Motor neuron (in vitro differentiated cells): Measurements from ENCODE around the gene VSTM2B. TPM values are rescaled to one million over a fixed set of nuclear protein-coding genes. Genes with fewer than 3 reads are reported as not detected.

Source experiments
- ATAC-seq, 8 experiments: fragments of 200-7000 bp; cut with Tn5 transposase; replicated peaks in 6 of 8; 2 replicates each; pipeline ENCODE4 v1.8.0; 2021; ENCODE audit warnings: mild to moderate bottlenecking in 8 of 8, moderate library complexity in 8 of 8
- H3K27ac ChIP-seq, 2 donors: fragments of 250-450 bp; sonication (Bioruptor Pico); 2 replicates each; pipeline ENCODE4 v1.9.0; 2021; ENCODE audit warnings: antibody characterized with exemption in 2 of 2, mild to moderate bottlenecking in 2 of 2, moderate library complexity in 1 of 2
- H3K4me1 ChIP-seq, 2 donors: fragments of 250-450 bp; sonication (Bioruptor Pico); replicated peaks in 1 of 2; 2 replicates each; pipeline ENCODE4 v1.6.1; 2021; ENCODE audit warnings: antibody characterized with exemption in 2 of 2, mild to moderate bottlenecking in 2 of 2, moderate library complexity in 1 of 2
- H3K4me3 ChIP-seq, 5 donors: fragments of 250-450 bp; sonication (Bioruptor Pico); 2 replicates each; pipeline ENCODE4 v1.9.0; 2021; ENCODE audit warnings: antibody characterized with exemption in 5 of 5, mild to moderate bottlenecking in 5 of 5, moderate library complexity in 4 of 5
- WGBS, 10 experiments: fragments of 450-650 bp; shearing (Covaris generic); methylation state at CpG; one replicate each; pipeline ENCODE4 v1.0.0; 2022; 5-methylcytosine and 5-hydroxymethylcytosine counted together
- in situ Hi-C, 9 experiments: fragments of 400-800 bp; cut with MboI; loops; one replicate each; pipeline ENCODE4 v1.15.0; 2021; ENCODE audit warnings: low sequenced_read_pairs in 9 of 9, low pct_unique_long_range_greater_than_20kb in 2 of 9; ENCODE audit not compliant: unreplicated experiment in 9 of 9
- total RNA-seq, 8 experiments: library from RNA; unstranded; fragments of 300-600 nt; gene quantifications; 2 replicates each; pipeline versions ENCODE4 v1.2.3 to v1.2.4, GENCODE V29; 2022

The VSTM2B gene
- total RNA-seq, 8 experiments from 2014 or later: 0.31 to 8.8 (median 7.2) TPM; not detected in 2

- WGBS, 10 experiments: 82 to 100% (median 98%) methylated on average over 1 to 10 of the region's 21 CpGs; no CpG with 5 or more reads in 3 of the 10 experiments
- in situ Hi-C loops: no loop called here
- Histone ChIP-seq H3K4me3 (no peak overlapping the region), H3K4me1 (peaks cover 0 to 3% of the 10 kb centered on the region in 2 donors), H3K27ac (no peak overlapping the region)
- no peak for ATAC-seq
Measured at GRCh38 chr19:29612801-29613595, 87.2 kb downstream of the VSTM2B start.

GRCh38 chr19:29614046-29614445 lies 88.3 kb downstream of the VSTM2B start:
- no peak for ATAC-seq
- H3K27ac ChIP-seq: no peak overlapping the region
- no peak overlapping the region for H3K4me3 ChIP-seq
- WGBS, 10 experiments: 60 to 100% (median 89%) methylated on average over 1 to 3 of the region's 7 CpGs; no CpG with 5 or more reads in 2 of the 10 experiments
- peaks cover 0 to 3% of the 10 kb centered on the region in 2 donors for H3K4me1 ChIP-seq
- in situ Hi-C loops: no loop called here

Other genes with a start within 250 kb of the VSTM2B start
- 100 to 1,000 TPM in 1 of 8 experiments, 10 to 100 TPM in 7; 38.2 to 115 (median 66.1) TPM for gene POP4, start 80.3 kb downstream of the VSTM2B start, total RNA-seq
- 10 to 100 TPM in 1 of 8 experiments, 1 to 10 TPM in 7; 1.1 to 15.3 (median 1.4) TPM for gene PLEKHF1, start 139.5 kb downstream of the VSTM2B start, total RNA-seq
- 10 to 100 TPM; 11.1 to 29.3 (median 16.6) TPM for gene C19orf12, start 189.3 kb downstream of the VSTM2B start, total RNA-seq